DMS53 treated with DMSO at 0.1 percent for 48 hours (cell line): Measurements from ENCODE around the gene DPY19L3.
"Not testable (repeated sequence)": the region's sequence is repeated elsewhere in the genome, so short reads cannot be mapped to it uniquely, and the experiment has no call there.

Experiments
- DNase-seq: peaks from one replicate; lab custom pipeline; 2025; ENCODE audit not compliant: unreplicated experiment; lab: John Stamatoyannopoulos, UW

The DPY19L3 gene

GRCh38 chr19:32497391-32497790 lies 91.8 kb downstream of the DPY19L3 start:
- no peak for DNase-seq

- no peak for DNase-seq
Observed at GRCh38 chr19:32498648-32499200, 93.2 kb downstream of the DPY19L3 start.

- not testable (repeated sequence) for DNase-seq
Observed at GRCh38 chr19:32512498-32512897, 106.9 kb downstream of the DPY19L3 start.

- DNase-seq = no peak
Observed at GRCh38 chr19:32519023-32519422, 113.5 kb downstream of the DPY19L3 start.

GRCh38 chr19:32522967-32523366 lies 117.4 kb downstream of the DPY19L3 start:
- DNase-seq = no peak

GRCh38 chr19:32526895-32527294 lies 121.3 kb downstream of the DPY19L3 start:
- no peak for DNase-seq

GRCh38 chr19:32530773-32531172 lies 125.2 kb downstream of the DPY19L3 start:
- no peak for DNase-seq

GRCh38 chr19:32532233-32532632 lies 126.7 kb downstream of the DPY19L3 start:
- DNase-seq = no peak
